ENCODE measurements around the gene FHAD1. TPM values are rescaled to one million over a fixed set of nuclear protein-coding genes. Genes with fewer than 3 reads are reported as not detected.

Gene FHAD1
- total RNA-seq, 2 experiments from 2014 or later, result not detected

GRCh38 chr1:15413563-15414444, 166.8 kb downstream of the FHAD1 start:
- H3K36me3 ChIP-seq (ENCODE audit: insufficient read depth, low read length), result no peaks in the 10 kb centered on the region; the same call in 1 of the 2 replicates
- peaks cover 8% of the 10 kb centered on the region; the same call in 1 of the 2 replicates for H3K79me2 ChIP-seq (ENCODE audit: insufficient read depth, low read depth, low read length)
- H2AFZ ChIP-seq (ENCODE audit: low read length), result no peak overlapping the region
- DNase-seq (ENCODE audit: low spot score), result no peak
- no peaks in the 10 kb centered on the region; the same call in 1 of the 2 replicates for H4K20me1 ChIP-seq (ENCODE audit: insufficient read depth, low read length)
- intact Hi-C loops (cut with micrococcal nuclease; ENCODE audit: unreplicated experiment), result no loop called here
- H3K4me2 ChIP-seq (ENCODE audit: low read length), result no peak overlapping the region
- TF ChIP-seq CTCF (conservative IDR thresholded peaks at IDR 0.05; ENCODE audit: low read length) (no peak), EZH2phosphoT487 (IDR thresholded peaks at IDR 0.05; ENCODE audit: borderline replicate concordance, low read depth, low read length) (no peak)
- CTCF ChIA-PET (ENCODE audit: unreplicated experiment), result interaction anchor here (0.5 kb wide), 1 partner anchor 1271 kb away, joined by 3 read pairs; no protein-coding TSS in a partner anchor
- BruUV-seq (replicated peaks), result no TSS peak
- no peak overlapping the region for H3K27ac ChIP-seq (ENCODE audit: low read depth, low read length, poor library complexity, severe bottlenecking)
- POLR2A ChIA-PET, result interaction anchor here (0.5 kb wide), 1 partner anchor 299 kb away, joined by 3 read pairs; no protein-coding TSS in a partner anchor
- no peaks in the 10 kb centered on the region for H3K9me2 ChIP-seq (ENCODE audit: insufficient read depth, low read length)
- H3K4me3 ChIP-seq (ENCODE audit: low read depth, low read length, poor library complexity, severe bottlenecking), result no peak overlapping the region
- peaks cover 43% of the 10 kb centered on the region for H3K4me1 ChIP-seq (ENCODE audit: insufficient read depth, low read length, poor library complexity, severe bottlenecking)
- no peaks in the 10 kb centered on the region for H3K9me3 ChIP-seq (ENCODE audit: low read length)

- Histone ChIP-seq H3K79me2 (ENCODE audit: insufficient read depth, low read depth, low read length) (peaks cover 8% of the 10 kb centered on the region; the same call in 1 of the 2 replicates), H3K36me3 (ENCODE audit: insufficient read depth, low read length) (no peaks in the 10 kb centered on the region; the same call in 1 of the 2 replicates), H4K20me1 (ENCODE audit: insufficient read depth, low read length) (no peaks in the 10 kb centered on the region; the same call in 1 of the 2 replicates), H3K9me3 (ENCODE audit: low read length) (no peaks in the 10 kb centered on the region), H3K27ac (ENCODE audit: low read depth, low read length, poor library complexity, severe bottlenecking) (no peak overlapping the region), H3K9me2 (ENCODE audit: insufficient read depth, low read length) (no peaks in the 10 kb centered on the region), H2AFZ (ENCODE audit: low read length) (no peak overlapping the region), H3K4me1 (ENCODE audit: insufficient read depth, low read length, poor library complexity, severe bottlenecking) (peaks cover 37% of the 10 kb centered on the region), H3K4me3 (ENCODE audit: low read depth, low read length, poor library complexity, severe bottlenecking) (no peak overlapping the region), H3K4me2 (ENCODE audit: low read length) (no peak overlapping the region)
- ChIA-PET CTCF (ENCODE audit: unreplicated experiment) (interaction anchor here (0.5 kb wide), 1 partner anchor 1272 kb away, joined by 3 read pairs; no protein-coding TSS in a partner anchor), POLR2A (interaction anchor here (0.5 kb wide), 1 partner anchor 298 kb away, joined by 3 read pairs; no protein-coding TSS in a partner anchor)
- intact Hi-C loops (cut with micrococcal nuclease; ENCODE audit: unreplicated experiment), result no loop called here
- DNase-seq (ENCODE audit: low spot score), result no peak
- BruUV-seq (replicated peaks), result no TSS peak
- TF ChIP-seq CTCF (conservative IDR thresholded peaks at IDR 0.05; ENCODE audit: low read length) (no peak), EZH2phosphoT487 (IDR thresholded peaks at IDR 0.05; ENCODE audit: borderline replicate concordance, low read depth, low read length) (no peak)
These were observed 167.5 kb downstream of the FHAD1 start for GRCh38 chr1:15414445-15414983.
